MCF 10A (cell line): Measurements from ENCODE around the gene PLEKHA7. TPM values are rescaled to one million over a fixed set of nuclear protein-coding genes. Genes with fewer than 3 reads are reported as not detected.

Source experiments
- BruUV-seq: library from RNA; stranded (reverse); fragments of 400-500 nt; replicated peaks from 2 replicates; lab custom pipeline; 2021; lab: Mats Ljungman, UMichigan
- CTCF ChIA-PET: fragments of 300-600 bp; sonication (Branson Sonifier 250); formaldehyde crosslinking; extraction: SDS; loops from one replicate; lab custom pipeline; 2021; ENCODE audit warnings: antibody characterized with exemption, inconsistent platforms; lab: Yijun Ruan, JAX
- POLR2A ChIA-PET: fragments of 300-600, 350-650 bp; sonication (Branson Sonifier 250); formaldehyde crosslinking; extraction: SDS; loops from one replicate; lab custom pipeline; 2020; ENCODE audit warnings: antibody characterized with exemption, inconsistent platforms; lab: Yijun Ruan, JAX
- DNase-seq: peaks from one replicate; pipeline ENCODE4 v3.0.0-alpha.2; 2018; ENCODE audit not compliant: unreplicated experiment
- H3K27ac Mint-ChIP-seq: one replicate; pipeline ENCODE4 v1.8.0; 2022; ENCODE audit warnings: mild to moderate bottlenecking, low read depth, mixed read lengths; ENCODE audit not compliant: unreplicated experiment
- H3K27me3 Mint-ChIP-seq: one replicate; pipeline ENCODE4 v1.8.0; 2022; ENCODE audit warnings: mixed read lengths; ENCODE audit not compliant: insufficient read depth, unreplicated experiment
- H3K36me3 Mint-ChIP-seq: one replicate; pipeline ENCODE4 v1.8.0; 2022; ENCODE audit warnings: mild to moderate bottlenecking, moderate library complexity, mixed read lengths; ENCODE audit not compliant: insufficient read depth, unreplicated experiment
- H3K4me1 Mint-ChIP-seq: one replicate; pipeline ENCODE4 v1.8.0; 2022; ENCODE audit warnings: mixed read lengths; ENCODE audit not compliant: insufficient read depth, unreplicated experiment
- H3K4me3 Mint-ChIP-seq: one replicate; pipeline ENCODE4 v1.8.0; 2022; ENCODE audit warnings: mild to moderate bottlenecking, moderate library complexity, mixed read lengths; ENCODE audit not compliant: unreplicated experiment
- H3K9me3 Mint-ChIP-seq: one replicate; pipeline ENCODE4 v1.8.0; 2022; ENCODE audit warnings: mixed read lengths; ENCODE audit not compliant: unreplicated experiment
- CTCF ChIP-seq: fragments of 200-600 bp; IDR thresholded peaks from one replicate; pipeline ENCODE4 v1.8.0; 2022; ENCODE audit warnings: antibody characterized with exemption, mild to moderate bottlenecking; ENCODE audit not compliant: unreplicated experiment
- intact Hi-C: fragments of 100-400 bp; cut with micrococcal nuclease; formaldehyde crosslinking; loops from 2 replicates; pipeline ENCODE4 v1.14.1; 2022
- total RNA-seq: library from RNA; stranded (reverse); gene quantifications from 2 replicates; pipeline ENCODE4 v1.2.3, GENCODE V29; 2022

Gene PLEKHA7
- total RNA-seq, 1 experiment from 2014 or later: 2.8 TPM

- no peaks in the 10 kb centered on the region for H3K4me1 Mint-ChIP-seq
- ChIA-PET CTCF (no interaction called here), POLR2A (no interaction called here)
- H3K27me3 Mint-ChIP-seq: no peaks in the 10 kb centered on the region
- TF ChIP-seq CTCF: no peak
- no peaks in the 10 kb centered on the region for H3K36me3 Mint-ChIP-seq
- no TSS peak for BruUV-seq
- no peak overlapping the region for H3K4me3 Mint-ChIP-seq
- DNase-seq: no peak
- H3K9me3 Mint-ChIP-seq: no peaks in the 10 kb centered on the region
- no peak overlapping the region for H3K27ac Mint-ChIP-seq
- intact Hi-C loops: no loop called here
Measured at GRCh38 chr11:17005646-17006045, 8.6 kb downstream of the PLEKHA7 start.

- Mint-ChIP-seq H3K27me3 (no peaks in the 10 kb centered on the region), H3K4me1 (no peaks in the 10 kb centered on the region), H3K9me3 (no peaks in the 10 kb centered on the region), H3K36me3 (no peaks in the 10 kb centered on the region), H3K27ac (no peak overlapping the region), H3K4me3 (no peak overlapping the region)
- intact Hi-C loops: no loop called here
- CTCF ChIA-PET: interaction anchor here (0.6 to 1.3 kb wide), 3 partner anchors 9 to 225 kb away, joined by 3 to 4 read pairs (median 3); no protein-coding TSS in a partner anchor
- POLR2A ChIA-PET: no interaction called here
- peak; percentile 20 for DNase-seq
- no peak for TF ChIP-seq CTCF
- BruUV-seq: no TSS peak
Measured at GRCh38 chr11:17004486-17005148, 9.6 kb downstream of the PLEKHA7 start.

GRCh38 chr11:17003426-17003825 lies 10.8 kb downstream of the PLEKHA7 start:
- ChIA-PET CTCF (interaction anchor here (0.6 to 1.3 kb wide), 2 partner anchors 8 to 19 kb away, joined by 3 read pairs; no protein-coding TSS in a partner anchor), POLR2A (interaction anchor here (0.6 kb wide), 1 partner anchor 10 kb away, joined by 3 read pairs; no protein-coding TSS in a partner anchor)
- H3K36me3 Mint-ChIP-seq: no peaks in the 10 kb centered on the region
- BruUV-seq: no TSS peak
- no peak for DNase-seq
- no peak overlapping the region for H3K27ac Mint-ChIP-seq
- intact Hi-C loops: no loop called here
- H3K9me3 Mint-ChIP-seq: no peaks in the 10 kb centered on the region
- no peak for TF ChIP-seq CTCF
- no peaks in the 10 kb centered on the region for H3K27me3 Mint-ChIP-seq
- H3K4me3 Mint-ChIP-seq: no peak overlapping the region
- no peaks in the 10 kb centered on the region for H3K4me1 Mint-ChIP-seq

GRCh38 chr11:17002543-17002942 lies 11.7 kb downstream of the PLEKHA7 start:
- POLR2A ChIA-PET: no interaction called here
- Mint-ChIP-seq H3K4me3 (no peak overlapping the region), H3K27ac (no peak overlapping the region), H3K36me3 (no peaks in the 10 kb centered on the region), H3K4me1 (no peaks in the 10 kb centered on the region), H3K27me3 (no peaks in the 10 kb centered on the region), H3K9me3 (no peaks in the 10 kb centered on the region)
- no peak for DNase-seq
- TF ChIP-seq CTCF: no peak
- BruUV-seq: no TSS peak
- CTCF ChIA-PET: no interaction called here
- intact Hi-C loops: no loop called here
